ENCODE measurements around the gene SCOC. TPM values are rescaled to one million over a fixed set of nuclear protein-coding genes. Genes with fewer than 3 reads are reported as not detected.

The SCOC gene
- total and polyA plus RNA-seq, 9 of the 15 experiments (the other 6 are each of a cell fraction or from before 2014, with no cell fraction given) = 16.8 to 110 (median 46.7) TPM

GRCh38 chr4:140372751-140373327 is 607 bp upstream of the SCOC start (continued):
- no peak for TF ChIP-seq RBM14 (IDR thresholded peaks at IDR 0.05; ENCODE audit: borderline replicate concordance, insufficient read depth, low read depth, low read length)
- TF ChIP-seq CGGBP1 (CRISPR knock-in tag; IDR thresholded peaks at IDR 0.05) = no peak
- TF ChIP-seq YY1 (IDR thresholded peaks at IDR 0.05; ENCODE audit: borderline replicate concordance in 1 of 3, control insufficient read depth in 1 of 3, extremely low read depth in 1 of 3, insufficient read depth in 3 of 3, insufficient read length in 1 of 3, insufficient replicate concordance in 2 of 3, low read depth in 1 of 3, low read length in 2 of 3) = peak in 1 of 3 experiments; percentile 8
- no peak for TF ChIP-seq TCF7 (IDR thresholded peaks at IDR 0.05; ENCODE audit: borderline replicate concordance)
- TF ChIP-seq GABPA (tag; conservative IDR thresholded peaks at IDR 0.05; ENCODE audit: low read depth) = peak; percentile 17; the same call in 1 of the 2 replicates
- TF ChIP-seq NBN (IDR thresholded peaks at IDR 0.05; ENCODE audit: low read depth) = 0 out of 2 replicates have a peak, but pooled peaks have one; percentile 43
- TF ChIP-seq IFI16 (CRISPR knock-in tag; IDR thresholded peaks at IDR 0.05) = no peak
- TF ChIP-seq CREB3L1 (IDR thresholded peaks at IDR 0.05; ENCODE audit: borderline replicate concordance, low read depth) = no peak
- TF ChIP-seq BCOR (IDR thresholded peaks at IDR 0.05) = no peak
- TF ChIP-seq ZNF121 (CRISPR knock-in tag; conservative IDR thresholded peaks at IDR 0.05) = no peak
- no peak for TF ChIP-seq CBX8 (IDR thresholded peaks at IDR 0.05; ENCODE audit: borderline replicate concordance, extremely low read depth, low read depth, low read length, poor library complexity, severe bottlenecking)
- TF ChIP-seq BHLHE40 (IDR thresholded peaks at IDR 0.05; ENCODE audit: low read length) = no peak
- no peak for TF ChIP-seq NCOA2 (IDR thresholded peaks at IDR 0.05; ENCODE audit: partially characterized antibody in 2 of 2)
- TF ChIP-seq FIP1L1 (IDR thresholded peaks at IDR 0.05; ENCODE audit: low read depth, low read length, poor library complexity, severe bottlenecking) = no peak
- TF ChIP-seq AFF4 (CRISPR knock-in tag; IDR thresholded peaks at IDR 0.05) = no peak
- TF ChIP-seq ZFP30 (CRISPR knock-in tag; IDR thresholded peaks at IDR 0.05; ENCODE audit: borderline replicate concordance) = no peak
- no peak for TF ChIP-seq ZNF23 (CRISPR knock-in tag; IDR thresholded peaks at IDR 0.05)
- peak; percentile 54; the same call in 1 of the 2 replicates for TF ChIP-seq ESRRA (IDR thresholded peaks at IDR 0.05; ENCODE audit: borderline replicate concordance, low read depth)
- no peak for TF ChIP-seq JUND (IDR thresholded peaks at IDR 0.05; ENCODE audit: borderline replicate concordance, low read depth, low read length)
- peak; percentile 10; the same call in 1 of the 3 replicates for TF ChIP-seq JUND (tag; IDR thresholded peaks at IDR 0.05; ENCODE audit: borderline replicate concordance, low read depth, low read length)
- no peak for TF ChIP-seq FOXM1 (IDR thresholded peaks at IDR 0.05; ENCODE audit: low read depth)
- no peak for TF ChIP-seq FOXM1 (CRISPR knock-in tag; IDR thresholded peaks at IDR 0.05; ENCODE audit: low read depth)
